ENCODE results near the gene SLC25A47.

Gene SLC25A47

GRCh38 chr14:100330007-100330344 is 6.8 kb downstream of the SLC25A47 start:
- peaks cover 3% of the 10 kb centered on the region for H3K9me3 ChIP-seq (ENCODE audit: insufficient read depth, low read depth, low read length)
- no peak overlapping the region for H3K4me3 ChIP-seq (ENCODE audit: low read depth, low read length)
- no peaks in the 10 kb centered on the region for H3K79me1 ChIP-seq (ENCODE audit: low read length)
- WGBS (ENCODE audit: extremely low coverage, insufficient coverage, insufficient read length) = no CpG with 5 or more reads among the region's 11 CpGs
- H4K12ac ChIP-seq (ENCODE audit: low read depth, low read length) = no peak overlapping the region
- H3K4ac ChIP-seq (ENCODE audit: low read depth, low read length) = no peak overlapping the region
- no peak overlapping the region for H3K9ac ChIP-seq (ENCODE audit: low read length)
- DNase-seq = no peak
- H2AK5ac ChIP-seq (ENCODE audit: low read length) = no peak overlapping the region
- H3K23ac ChIP-seq (ENCODE audit: low read length) = no peak overlapping the region
- H3K4me1 ChIP-seq (ENCODE audit: control insufficient read depth in 1 of 2, insufficient read depth in 2 of 2, low read length in 2 of 2) = no peaks in the 10 kb centered on the region
- H2AFZ ChIP-seq (ENCODE audit: insufficient read depth, low read length, poor library complexity) = no peak overlapping the region
- H2BK120ac ChIP-seq (ENCODE audit: insufficient read depth, low read length, poor library complexity) = no peak overlapping the region
- H2BK5ac ChIP-seq (ENCODE audit: low read depth, low read length, poor library complexity) = no peak overlapping the region
- H3K27ac ChIP-seq (ENCODE audit: low read depth, low read length) = no peak overlapping the region
- no peak overlapping the region for H4K91ac ChIP-seq (ENCODE audit: low read depth, low read length)
- no peak overlapping the region for H3K4me2 ChIP-seq (ENCODE audit: low read length)
- no peak overlapping the region for H4K8ac ChIP-seq (ENCODE audit: low read depth, low read length)
- no peaks in the 10 kb centered on the region for H3K27me3 ChIP-seq (ENCODE audit: insufficient read depth, low read length)
- peaks cover 3 to 6% of the 10 kb centered on the region in 2 experiments for H3K36me3 ChIP-seq (ENCODE audit: control insufficient read depth in 1 of 2, insufficient read depth in 2 of 2, low read length in 2 of 2)
- H2BK12ac ChIP-seq (ENCODE audit: low read length) = no peak overlapping the region
- H3K14ac ChIP-seq (ENCODE audit: low read length) = no peak overlapping the region
- H3K18ac ChIP-seq (ENCODE audit: low read length) = no peak overlapping the region
- no peaks in the 10 kb centered on the region for H3K79me2 ChIP-seq (ENCODE audit: control insufficient read depth, insufficient read depth, low read length, poor library complexity)

- H3K27ac ChIP-seq (ENCODE audit: low read depth, low read length) = no peak overlapping the region
- H3K79me1 ChIP-seq (ENCODE audit: low read length) = no peaks in the 10 kb centered on the region
- DNase-seq = no peak
- H3K9ac ChIP-seq (ENCODE audit: low read length) = no peak overlapping the region
- no peak overlapping the region for H3K4me3 ChIP-seq (ENCODE audit: low read depth, low read length)
- H3K36me3 ChIP-seq (ENCODE audit: control insufficient read depth in 1 of 2, insufficient read depth in 2 of 2, low read length in 2 of 2) = peaks cover 3 to 6% of the 10 kb centered on the region in 2 experiments
- H4K8ac ChIP-seq (ENCODE audit: low read depth, low read length) = no peak overlapping the region
- peaks cover 3% of the 10 kb centered on the region for H3K9me3 ChIP-seq (ENCODE audit: insufficient read depth, low read depth, low read length)
- no peaks in the 10 kb centered on the region for H3K79me2 ChIP-seq (ENCODE audit: control insufficient read depth, insufficient read depth, low read length, poor library complexity)
- H2BK12ac ChIP-seq (ENCODE audit: low read length) = no peak overlapping the region
- H2BK5ac ChIP-seq (ENCODE audit: low read depth, low read length, poor library complexity) = no peak overlapping the region
- H4K91ac ChIP-seq (ENCODE audit: low read depth, low read length) = no peak overlapping the region
- no peak overlapping the region for H3K4ac ChIP-seq (ENCODE audit: low read depth, low read length)
- H3K27me3 ChIP-seq (ENCODE audit: insufficient read depth, low read length) = no peaks in the 10 kb centered on the region
- no peak overlapping the region for H3K23ac ChIP-seq (ENCODE audit: low read length)
- no CpG with 5 or more reads among the region's 13 CpGs for WGBS (ENCODE audit: extremely low coverage, insufficient coverage, insufficient read length)
- H3K14ac ChIP-seq (ENCODE audit: low read length) = no peak overlapping the region
- H2BK120ac ChIP-seq (ENCODE audit: insufficient read depth, low read length, poor library complexity) = no peak overlapping the region
- H3K4me1 ChIP-seq (ENCODE audit: control insufficient read depth in 1 of 2, insufficient read depth in 2 of 2, low read length in 2 of 2) = no peaks in the 10 kb centered on the region
- H4K12ac ChIP-seq (ENCODE audit: low read depth, low read length) = no peak overlapping the region
- H3K18ac ChIP-seq (ENCODE audit: low read length) = no peak overlapping the region
- H2AK5ac ChIP-seq (ENCODE audit: low read length) = no peak overlapping the region
- H3K4me2 ChIP-seq (ENCODE audit: low read length) = no peak overlapping the region
- H2AFZ ChIP-seq (ENCODE audit: insufficient read depth, low read length, poor library complexity) = no peak overlapping the region
Observed at GRCh38 chr14:100330388-100330931, 7.3 kb downstream of the SLC25A47 start.

- no peak overlapping the region for H3K18ac ChIP-seq (ENCODE audit: low read length)
- no peaks in the 10 kb centered on the region for H3K4me1 ChIP-seq (ENCODE audit: control insufficient read depth in 1 of 2, insufficient read depth in 2 of 2, low read length in 2 of 2)
Observed at GRCh38 chr14:100332071-100332639, 9.0 kb downstream of the SLC25A47 start.

GRCh38 chr14:100332797-100333196 is 9.7 kb downstream of the SLC25A47 start:
- H3K4ac ChIP-seq (ENCODE audit: low read depth, low read length) = no peak overlapping the region
- no peak overlapping the region for H3K4me2 ChIP-seq (ENCODE audit: low read length)
- DNase-seq = peak in 1 of 2 donors; percentile 36
- H3K9me3 ChIP-seq (ENCODE audit: insufficient read depth, low read depth, low read length) = peaks cover 1% of the 10 kb centered on the region
- H4K8ac ChIP-seq (ENCODE audit: low read depth, low read length) = no peak overlapping the region
- peaks cover 8 to 13% of the 10 kb centered on the region in 2 experiments for H3K36me3 ChIP-seq (ENCODE audit: control insufficient read depth in 1 of 2, insufficient read depth in 2 of 2, low read length in 2 of 2)
- H3K4me1 ChIP-seq (ENCODE audit: control insufficient read depth in 1 of 2, insufficient read depth in 2 of 2, low read length in 2 of 2) = no peaks in the 10 kb centered on the region
- no peak overlapping the region for H2AK5ac ChIP-seq (ENCODE audit: low read length)
- no CpG with 5 or more reads among the region's 8 CpGs for WGBS (ENCODE audit: extremely low coverage, insufficient coverage, insufficient read length)
- H2AFZ ChIP-seq (ENCODE audit: insufficient read depth, low read length, poor library complexity) = no peak overlapping the region
- no peak overlapping the region for H2BK5ac ChIP-seq (ENCODE audit: low read depth, low read length, poor library complexity)
- H3K27ac ChIP-seq (ENCODE audit: low read depth, low read length) = no peak overlapping the region
- H3K79me1 ChIP-seq (ENCODE audit: low read length) = no peaks in the 10 kb centered on the region
- H2BK120ac ChIP-seq (ENCODE audit: insufficient read depth, low read length, poor library complexity) = no peak overlapping the region
- no peak overlapping the region for H3K18ac ChIP-seq (ENCODE audit: low read length)
- H3K27me3 ChIP-seq (ENCODE audit: insufficient read depth, low read length) = no peaks in the 10 kb centered on the region
- no peak overlapping the region for H3K14ac ChIP-seq (ENCODE audit: low read length)
- no peak overlapping the region for H2BK12ac ChIP-seq (ENCODE audit: low read length)
- no peak overlapping the region for H3K9ac ChIP-seq (ENCODE audit: low read length)
- H3K79me2 ChIP-seq (ENCODE audit: control insufficient read depth, insufficient read depth, low read length, poor library complexity) = no peaks in the 10 kb centered on the region
- H4K12ac ChIP-seq (ENCODE audit: low read depth, low read length) = no peak overlapping the region
- H3K4me3 ChIP-seq (ENCODE audit: low read depth, low read length) = no peak overlapping the region
- no peak overlapping the region for H4K91ac ChIP-seq (ENCODE audit: low read depth, low read length)
- no peak overlapping the region for H3K23ac ChIP-seq (ENCODE audit: low read length)

More at GRCh38 chr14:100332071-100332639, 9.0 kb downstream of the SLC25A47 start:
- no peak overlapping the region for H4K8ac ChIP-seq (ENCODE audit: low read depth, low read length)
- no peak overlapping the region for H2AFZ ChIP-seq (ENCODE audit: insufficient read depth, low read length, poor library complexity)
- DNase-seq = no peak
- H3K4ac ChIP-seq (ENCODE audit: low read depth, low read length) = no peak overlapping the region
- no peak overlapping the region for H4K12ac ChIP-seq (ENCODE audit: low read depth, low read length)
- H3K79me2 ChIP-seq (ENCODE audit: control insufficient read depth, insufficient read depth, low read length, poor library complexity) = no peaks in the 10 kb centered on the region
- WGBS (ENCODE audit: extremely low coverage, insufficient coverage, insufficient read length) = no CpG with 5 or more reads among the region's 11 CpGs
- no peaks in the 10 kb centered on the region for H3K27me3 ChIP-seq (ENCODE audit: insufficient read depth, low read length)
- H3K23ac ChIP-seq (ENCODE audit: low read length) = no peak overlapping the region
- H3K4me3 ChIP-seq (ENCODE audit: low read depth, low read length) = no peak overlapping the region
- H2BK12ac ChIP-seq (ENCODE audit: low read length) = no peak overlapping the region
- no peak overlapping the region for H3K27ac ChIP-seq (ENCODE audit: low read depth, low read length)
- no peak overlapping the region for H3K4me2 ChIP-seq (ENCODE audit: low read length)
- no peak overlapping the region for H2AK5ac ChIP-seq (ENCODE audit: low read length)
- H3K9ac ChIP-seq (ENCODE audit: low read length) = no peak overlapping the region
- no peak overlapping the region for H3K14ac ChIP-seq (ENCODE audit: low read length)
- H4K91ac ChIP-seq (ENCODE audit: low read depth, low read length) = no peak overlapping the region
- H2BK120ac ChIP-seq (ENCODE audit: insufficient read depth, low read length, poor library complexity) = no peak overlapping the region
- peaks cover 3% of the 10 kb centered on the region for H3K9me3 ChIP-seq (ENCODE audit: insufficient read depth, low read depth, low read length)
- peaks cover 8 to 10% of the 10 kb centered on the region in 2 experiments for H3K36me3 ChIP-seq (ENCODE audit: control insufficient read depth in 1 of 2, insufficient read depth in 2 of 2, low read length in 2 of 2)
- no peak overlapping the region for H2BK5ac ChIP-seq (ENCODE audit: low read depth, low read length, poor library complexity)
- no peaks in the 10 kb centered on the region for H3K79me1 ChIP-seq (ENCODE audit: low read length)

Measured in trophoblast cell (in vitro differentiated cells and primary cell).